ENCODE results near the gene MC1R.

DNA sequence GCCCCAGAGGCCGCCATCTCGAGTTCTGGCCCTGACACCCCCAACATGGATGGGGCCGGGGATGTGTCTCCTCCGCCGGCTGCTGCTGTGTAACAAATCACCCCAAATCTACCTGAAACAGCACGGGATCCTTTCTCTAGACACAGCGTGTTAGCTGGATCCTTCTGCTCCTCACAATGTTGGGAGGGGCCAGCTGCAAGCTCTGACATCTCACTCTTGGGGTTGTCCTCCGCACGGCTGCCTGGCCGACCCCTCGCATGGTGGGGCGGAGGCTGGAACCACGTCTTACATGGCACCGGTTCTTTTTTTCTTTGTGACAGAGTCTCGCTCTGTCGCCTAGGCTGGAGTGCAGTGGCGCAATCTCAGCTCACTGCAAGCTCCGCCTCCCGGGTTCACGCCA, 18.3 kb downstream of the MC1R start:
- TF ChIP-seq POLR2A (IDR thresholded peaks at IDR 0.05; ENCODE audit: low read depth, low read length): no peak
- TF ChIP-seq, protein P1, sequence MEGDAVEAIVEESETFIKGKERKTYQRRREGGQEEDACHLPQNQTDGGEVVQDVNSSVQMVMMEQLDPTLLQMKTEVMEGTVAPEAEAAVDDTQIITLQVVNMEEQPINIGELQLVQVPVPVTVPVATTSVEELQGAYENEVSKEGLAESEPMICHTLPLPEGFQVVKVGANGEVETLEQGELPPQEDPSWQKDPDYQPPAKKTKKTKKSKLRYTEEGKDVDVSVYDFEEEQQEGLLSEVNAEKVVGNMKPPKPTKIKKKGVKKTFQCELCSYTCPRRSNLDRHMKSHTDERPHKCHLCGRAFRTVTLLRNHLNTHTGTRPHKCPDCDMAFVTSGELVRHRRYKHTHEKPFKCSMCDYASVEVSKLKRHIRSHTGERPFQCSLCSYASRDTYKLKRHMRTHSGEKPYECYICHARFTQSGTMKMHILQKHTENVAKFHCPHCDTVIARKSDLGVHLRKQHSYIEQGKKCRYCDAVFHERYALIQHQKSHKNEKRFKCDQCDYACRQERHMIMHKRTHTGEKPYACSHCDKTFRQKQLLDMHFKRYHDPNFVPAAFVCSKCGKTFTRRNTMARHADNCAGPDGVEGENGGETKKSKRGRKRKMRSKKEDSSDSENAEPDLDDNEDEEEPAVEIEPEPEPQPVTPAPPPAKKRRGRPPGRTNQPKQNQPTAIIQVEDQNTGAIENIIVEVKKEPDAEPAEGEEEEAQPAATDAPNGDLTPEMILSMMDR (conservative IDR thresholded peaks at IDR 0.05; ENCODE audit: low read depth, low read length): no peak
- TF ChIP-seq RFX5 (IDR thresholded peaks at IDR 0.05; ENCODE audit: low read depth, low read length): no peak
- TF ChIP-seq, protein P2, sequence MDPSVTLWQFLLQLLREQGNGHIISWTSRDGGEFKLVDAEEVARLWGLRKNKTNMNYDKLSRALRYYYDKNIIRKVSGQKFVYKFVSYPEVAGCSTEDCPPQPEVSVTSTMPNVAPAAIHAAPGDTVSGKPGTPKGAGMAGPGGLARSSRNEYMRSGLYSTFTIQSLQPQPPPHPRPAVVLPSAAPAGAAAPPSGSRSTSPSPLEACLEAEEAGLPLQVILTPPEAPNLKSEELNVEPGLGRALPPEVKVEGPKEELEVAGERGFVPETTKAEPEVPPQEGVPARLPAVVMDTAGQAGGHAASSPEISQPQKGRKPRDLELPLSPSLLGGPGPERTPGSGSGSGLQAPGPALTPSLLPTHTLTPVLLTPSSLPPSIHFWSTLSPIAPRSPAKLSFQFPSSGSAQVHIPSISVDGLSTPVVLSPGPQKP (IDR thresholded peaks at IDR 0.05; ENCODE audit: borderline replicate concordance, low read depth, low read length): no peak
- no peak for TF ChIP-seq CEBPB (IDR thresholded peaks at IDR 0.05; ENCODE audit: low read depth, low read length)
- no peak for TF ChIP-seq MXI1 (IDR thresholded peaks at IDR 0.05; ENCODE audit: borderline replicate concordance, low read depth, low read length)
- TF ChIP-seq RCOR1 (IDR thresholded peaks at IDR 0.05; ENCODE audit: insufficient replicate concordance, low read length): no peak
- TF ChIP-seq BHLHE40 (IDR thresholded peaks at IDR 0.05; ENCODE audit: low read depth, low read length): no peak
- no peak for TF ChIP-seq CHD1 (IDR thresholded peaks at IDR 0.05; ENCODE audit: low read depth, low read length)
- TF ChIP-seq MAZ (IDR thresholded peaks at IDR 0.05; ENCODE audit: borderline replicate concordance, low read depth, low read length): no peak
- TF ChIP-seq FOS (IDR thresholded peaks at IDR 0.05; ENCODE audit: low read depth, low read length): no peak
- no peak for TF ChIP-seq SMC3 (IDR thresholded peaks at IDR 0.05; ENCODE audit: low read depth, low read length)

Measured in IMR-90 (cell line).